ENCODE results near the gene MDM2. TPM values are rescaled to one million over a fixed set of nuclear protein-coding genes. Genes with fewer than 3 reads are reported as not detected.

Gene MDM2
- total RNA-seq, 1 experiment from 2014 or later, result 159 TPM

- Histone ChIP-seq H3K27ac (ENCODE audit: insufficient read length, low read depth, low read length) (no peak overlapping the region), H3K18ac (ENCODE audit: insufficient read length, low read depth, low read length) (no peak overlapping the region), H4K20me1 (ENCODE audit: control insufficient read depth, insufficient read depth, insufficient read length) (no peaks in the 10 kb centered on the region), H2AFZ (ENCODE audit: low read length) (no peak overlapping the region), H3K23ac (ENCODE audit: insufficient read length, low read depth, low read length) (no peak overlapping the region), H3K4me1 (ENCODE audit: insufficient read depth, low read length) (no peaks in the 10 kb centered on the region), H2AK5ac (ENCODE audit: insufficient read length, low read length) (no peak overlapping the region), H4K8ac (replicated peaks; ENCODE audit: insufficient read length, low read depth, low read length) (no peak overlapping the region), H2BK5ac (ENCODE audit: insufficient read length, low read length) (no peak overlapping the region), H3K56ac (ENCODE audit: insufficient read length, low read depth, low read length) (no peak overlapping the region), H3K23me2 (ENCODE audit: insufficient read length, low read depth, low read length, poor library complexity, severe bottlenecking) (no peaks in the 10 kb centered on the region), H3K9ac (ENCODE audit: extremely low read depth, insufficient read length, low read length) (no peak overlapping the region), H3K14ac (ENCODE audit: insufficient read depth, low read length) (no peak overlapping the region), H3T11ph (ENCODE audit: low read length) (no peak overlapping the region), H4K91ac (ENCODE audit: insufficient read length, low read depth, low read length) (no peak overlapping the region), H3K4me2 (ENCODE audit: insufficient read depth, insufficient read length, low read length) (no peak overlapping the region), H3K9me3 (ENCODE audit: control insufficient read depth, low read depth, low read length) (no peaks in the 10 kb centered on the region), H3K27me3 (ENCODE audit: insufficient read depth, low read length) (no peaks in the 10 kb centered on the region), H2BK12ac (ENCODE audit: insufficient read length, low read depth, low read length) (no peak overlapping the region), H2BK120ac (ENCODE audit: low read depth, low read length, poor library complexity, severe bottlenecking) (no peak overlapping the region), H3K4ac (ENCODE audit: low read depth, low read length) (no peak overlapping the region), H4K5ac (ENCODE audit: insufficient read length, low read depth, low read length) (no peak overlapping the region), H2BK15ac (ENCODE audit: low read depth, low read length) (no peak overlapping the region), H3K79me2 (ENCODE audit: insufficient read depth, low read length) (no peaks in the 10 kb centered on the region), H2BK20ac (ENCODE audit: low read depth, low read length, poor library complexity, severe bottlenecking) (no peak overlapping the region), H3K79me1 (ENCODE audit: insufficient read depth, low read depth, low read length, poor library complexity, severe bottlenecking) (no peaks in the 10 kb centered on the region)
- no peak overlapping the region; a peak in 1 of 5 replicates for H3K4me3 Mint-ChIP-seq
- no peak for DNase-seq
- WGBS (ENCODE audit: extremely low coverage, insufficient read length, low lambda C conversion rate), result no CpG with 5 or more reads among the region's 4 CpGs
- no peaks in the 10 kb centered on the region for H3K9me3 Mint-ChIP-seq
- peaks cover 7 to 42% (median 27%) of the 10 kb centered on the region in 3 experiments; a peak in 6 of 7 replicates for H3K36me3 Mint-ChIP-seq (ENCODE audit: insufficient read depth in 1 of 3, low read depth in 3 of 3)
- no peak for TF ChIP-seq CTCF (conservative IDR thresholded peaks at IDR 0.05)
- H3K27me3 Mint-ChIP-seq (ENCODE audit: low read depth), result no peaks in the 10 kb centered on the region
- no peaks in the 10 kb centered on the region for H3K4me1 Mint-ChIP-seq
- peak overlapping the region in 1 of 3 experiments; percentile 54; a peak in 2 of 7 replicates for H3K27ac Mint-ChIP-seq
Observed at GRCh38 chr12:68844318-68844745, 36.4 kb downstream of the MDM2 start.
